GM23248 (cell line): ENCODE measurements around the gene PISD.

Experiments used
- EZH2 ChIP-seq: fragments of 200-600 bp; sonication (generic); IDR thresholded peaks from 2 replicates; pipeline ENCODE4 v1.6.1; 2018; ENCODE audit warnings: antibody characterized with exemption, mild to moderate bottlenecking; ENCODE audit not compliant: insufficient read depth, poor library complexity, severe bottlenecking
- EZH2phosphoT487 ChIP-seq: fragments of 200-600 bp; sonication (generic); IDR thresholded peaks from 2 replicates; pipeline ENCODE4 v1.6.1; 2018; ENCODE audit warnings: antibody characterized with exemption, moderate library complexity, mild to moderate bottlenecking, low read depth; ENCODE audit not compliant: insufficient read depth

DNA sequence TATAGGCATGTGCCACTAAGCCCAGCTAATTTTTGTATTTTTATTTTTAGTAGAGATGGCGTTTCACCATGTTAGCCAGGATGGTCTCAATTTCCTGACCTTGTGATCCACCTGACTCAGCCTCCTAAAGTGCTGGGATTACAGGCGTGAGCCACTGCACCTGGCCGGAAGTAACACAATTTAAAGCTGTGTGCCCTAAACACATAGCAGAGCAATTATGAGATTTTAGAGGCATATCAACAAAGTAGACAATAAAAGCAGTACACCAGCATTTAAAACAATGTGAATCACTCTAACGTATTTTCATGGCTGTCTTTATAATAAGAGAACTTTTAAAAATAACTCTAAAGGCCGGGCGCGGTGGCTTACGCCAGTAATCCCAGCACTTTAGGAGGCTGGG, 45.5 kb upstream of the PISD start:
- TF ChIP-seq EZH2 = no peak
- no peak for TF ChIP-seq EZH2phosphoT487
